ENCODE measurements around the gene GRIP2. TPM values are rescaled to one million over a fixed set of nuclear protein-coding genes. Genes with fewer than 3 reads are reported as not detected.

GRIP2 gene
- total RNA-seq, 2 experiments from 2014 or later, result not detected

DNA sequence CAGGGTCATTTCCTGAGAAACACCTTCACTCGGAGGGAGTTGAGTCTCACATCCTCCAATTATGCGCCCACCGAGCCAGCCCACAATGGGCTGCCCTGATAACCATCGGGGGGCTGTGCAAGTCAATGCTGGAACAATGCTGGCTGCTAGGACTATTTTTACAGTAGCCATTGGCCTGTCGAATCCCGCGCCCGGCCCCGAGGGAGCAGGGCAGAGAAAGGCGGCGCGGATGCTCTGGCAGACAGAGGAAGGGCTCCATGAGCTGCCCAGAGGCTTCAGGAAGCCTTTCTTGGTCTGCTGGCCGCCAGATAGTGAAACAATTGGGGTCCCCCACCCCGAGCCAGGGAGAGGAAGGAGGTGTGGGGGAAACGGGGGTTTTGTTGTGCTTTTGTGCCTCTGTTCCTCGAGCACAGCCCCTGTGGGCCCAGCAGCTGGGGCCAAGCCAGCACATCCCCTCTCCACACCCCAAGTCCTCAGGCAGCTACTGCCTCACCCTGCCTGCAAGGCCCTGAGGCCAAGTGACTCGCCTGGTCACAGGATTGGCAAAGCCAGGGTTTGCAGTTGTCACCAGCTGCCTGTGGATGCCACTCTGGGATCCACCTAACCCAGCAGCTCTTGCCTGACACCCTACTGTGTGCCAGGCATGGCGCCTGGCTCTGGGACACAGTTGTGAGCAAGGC, 98.8 kb downstream of the GRIP2 start:
- Mint-ChIP-seq H3K4me1 (ENCODE audit: low read depth) (peaks cover 21% of the 10 kb centered on the region), H3K36me3 (ENCODE audit: low read depth) (peaks cover 17% of the 10 kb centered on the region), H3K9me3 (no peaks in the 10 kb centered on the region), H3K27me3 (no peaks in the 10 kb centered on the region), H3K4me3 (no peak overlapping the region), H3K27ac (no peak overlapping the region)
- intact Hi-C loops (cut with micrococcal nuclease), result no loop called here
- ChIA-PET CTCF (interaction anchor here (0.9 kb wide), 1 partner anchor 27 kb away, joined by 3 read pairs; no protein-coding TSS in a partner anchor), POLR2A (interaction anchor here (1.3 to 1.6 kb wide), 2 partner anchors 8 to 10 kb away, joined by 5 to 8 read pairs; no protein-coding TSS in a partner anchor)
- TF ChIP-seq, protein P1, sequence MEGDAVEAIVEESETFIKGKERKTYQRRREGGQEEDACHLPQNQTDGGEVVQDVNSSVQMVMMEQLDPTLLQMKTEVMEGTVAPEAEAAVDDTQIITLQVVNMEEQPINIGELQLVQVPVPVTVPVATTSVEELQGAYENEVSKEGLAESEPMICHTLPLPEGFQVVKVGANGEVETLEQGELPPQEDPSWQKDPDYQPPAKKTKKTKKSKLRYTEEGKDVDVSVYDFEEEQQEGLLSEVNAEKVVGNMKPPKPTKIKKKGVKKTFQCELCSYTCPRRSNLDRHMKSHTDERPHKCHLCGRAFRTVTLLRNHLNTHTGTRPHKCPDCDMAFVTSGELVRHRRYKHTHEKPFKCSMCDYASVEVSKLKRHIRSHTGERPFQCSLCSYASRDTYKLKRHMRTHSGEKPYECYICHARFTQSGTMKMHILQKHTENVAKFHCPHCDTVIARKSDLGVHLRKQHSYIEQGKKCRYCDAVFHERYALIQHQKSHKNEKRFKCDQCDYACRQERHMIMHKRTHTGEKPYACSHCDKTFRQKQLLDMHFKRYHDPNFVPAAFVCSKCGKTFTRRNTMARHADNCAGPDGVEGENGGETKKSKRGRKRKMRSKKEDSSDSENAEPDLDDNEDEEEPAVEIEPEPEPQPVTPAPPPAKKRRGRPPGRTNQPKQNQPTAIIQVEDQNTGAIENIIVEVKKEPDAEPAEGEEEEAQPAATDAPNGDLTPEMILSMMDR (IDR thresholded peaks at IDR 0.05), result no peak
- DNase-seq (no peak), ATAC-seq (no peak)

DNA sequence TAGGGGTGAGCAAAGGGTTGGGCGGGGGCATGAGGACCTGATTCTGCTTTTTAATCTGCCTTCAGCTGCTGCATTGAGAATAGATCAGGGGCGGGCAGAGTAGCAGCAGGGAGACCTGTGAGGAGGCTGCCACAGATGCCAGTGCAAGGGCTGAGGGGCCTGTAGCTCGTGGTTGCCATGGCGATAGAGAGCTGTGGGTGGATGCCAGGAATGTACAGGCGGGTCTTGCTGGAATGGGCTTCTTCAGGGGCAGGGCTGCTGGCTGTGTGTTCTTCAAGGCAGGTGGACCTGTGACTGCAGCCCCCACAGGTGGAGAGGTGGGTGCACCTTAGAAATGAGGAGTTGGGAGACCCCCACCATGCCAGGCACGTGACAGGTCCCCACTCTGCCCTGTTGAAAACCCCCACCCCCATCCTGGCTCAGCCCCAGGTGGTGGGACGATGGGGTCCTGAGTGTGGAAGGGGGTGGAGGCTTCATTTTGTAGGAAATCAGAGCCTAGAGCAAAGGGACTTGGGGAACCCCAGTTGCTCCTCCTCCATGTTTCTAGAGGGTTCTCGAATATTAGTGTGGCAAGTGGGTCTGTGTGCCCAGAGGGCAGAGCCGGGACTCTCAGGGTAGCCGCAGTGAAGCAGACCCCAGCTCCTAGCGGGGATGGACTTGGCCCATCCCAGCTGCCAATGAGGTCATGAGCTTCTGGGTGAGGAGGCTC, 99.5 kb downstream of the GRIP2 start:
- DNase-seq (no peak), ATAC-seq (no peak)
- ChIA-PET POLR2A (interaction anchor here (1.0 to 1.6 kb wide), 3 partner anchors 7 to 9 kb away, joined by 3 to 8 read pairs (median 5); no protein-coding TSS in a partner anchor), CTCF (no interaction called here)
- no peak overlapping the region for H3K27ac Mint-ChIP-seq
- no peaks in the 10 kb centered on the region for H3K9me3 Mint-ChIP-seq
- intact Hi-C loops (cut with micrococcal nuclease), result no loop called here
- H3K27me3 Mint-ChIP-seq, result no peaks in the 10 kb centered on the region
- H3K36me3 Mint-ChIP-seq (ENCODE audit: low read depth), result peaks cover 11% of the 10 kb centered on the region
- TF ChIP-seq, protein P1 (IDR thresholded peaks at IDR 0.05), result no peak
- H3K4me3 Mint-ChIP-seq, result no peak overlapping the region
- H3K4me1 Mint-ChIP-seq (ENCODE audit: low read depth), result peaks cover 23% of the 10 kb centered on the region

DNA sequence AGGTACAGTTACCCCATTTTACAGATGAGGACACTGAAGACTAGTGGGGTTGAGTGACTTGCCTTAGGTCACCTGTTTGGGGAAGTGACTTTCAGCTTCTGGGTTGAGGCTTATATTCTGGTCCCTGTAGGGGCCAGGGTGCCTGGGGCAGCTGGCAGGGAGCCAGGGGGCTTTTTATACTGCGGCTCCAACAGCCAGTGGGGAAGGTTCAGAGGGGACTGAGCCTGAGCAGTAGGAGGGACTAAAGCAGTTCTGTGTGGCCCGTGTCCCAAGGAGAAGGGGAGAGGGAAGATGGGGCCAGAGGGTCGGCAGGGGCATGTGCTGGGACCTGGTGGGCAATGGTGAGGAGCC, 100.0 kb downstream of the GRIP2 start:
- Mint-ChIP-seq H3K4me1 (ENCODE audit: low read depth) (peaks cover 28% of the 10 kb centered on the region), H3K27ac (no peak overlapping the region)
- CTCF ChIA-PET, result no interaction called here

DNA sequence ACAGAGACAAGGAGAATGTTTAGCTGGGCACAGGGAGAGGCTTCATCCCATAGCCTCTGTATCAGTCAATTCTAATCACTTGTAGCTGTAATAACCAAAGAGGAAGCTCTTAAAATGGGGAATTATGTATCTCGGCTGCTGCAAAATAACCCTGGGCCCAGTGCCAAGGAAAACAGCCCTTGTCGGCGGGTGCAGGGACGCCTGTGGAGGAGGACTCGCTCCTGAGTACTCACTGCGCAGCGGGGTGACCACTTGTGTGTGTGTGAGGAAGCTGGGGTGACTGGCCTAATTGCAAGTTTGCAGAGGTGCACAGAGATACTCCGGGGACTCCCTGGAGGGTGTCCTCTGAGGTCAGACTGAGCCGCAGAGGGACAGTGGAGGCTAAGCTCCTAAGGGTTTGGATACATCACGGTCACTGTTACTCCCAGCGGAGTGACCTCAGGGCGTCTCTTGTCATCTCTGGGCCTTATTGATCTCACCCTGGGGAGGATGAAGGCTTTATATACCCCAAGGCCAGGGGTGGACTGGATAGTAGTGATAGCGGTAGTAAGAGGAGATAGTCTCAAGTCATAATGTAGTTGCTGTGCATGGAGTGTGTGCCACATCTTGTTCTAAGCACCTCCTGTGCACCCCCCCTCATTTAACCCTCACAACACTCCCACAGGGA, 100.5 kb downstream of the GRIP2 start:
- intact Hi-C loops (cut with micrococcal nuclease), result no loop called here
- DNase-seq (no peak), ATAC-seq (no peak)
- no peaks in the 10 kb centered on the region for H3K9me3 Mint-ChIP-seq
- peak overlapping the region; percentile 1 for H3K27ac Mint-ChIP-seq
- H3K4me3 Mint-ChIP-seq, result no peak overlapping the region
- ChIA-PET CTCF (interaction anchor here (1.0 to 1.2 kb wide), 2 partner anchors 29 to 179 kb away, joined by 3 to 4 read pairs; no protein-coding TSS in a partner anchor), POLR2A (interaction anchor here (0.6 to 1.6 kb wide), 2 partner anchors 15 to 35 kb away, joined by 3 to 5 read pairs; no protein-coding TSS in a partner anchor)
- H3K4me1 Mint-ChIP-seq (ENCODE audit: low read depth), result peaks cover 33% of the 10 kb centered on the region
- H3K27me3 Mint-ChIP-seq, result no peaks in the 10 kb centered on the region
- peaks cover 5% of the 10 kb centered on the region for H3K36me3 Mint-ChIP-seq (ENCODE audit: low read depth)
- TF ChIP-seq, protein P1 (IDR thresholded peaks at IDR 0.05), result no peak

More for the DNA sequence above, 100.0 kb downstream of the GRIP2 start:
- TF ChIP-seq, protein P1 (IDR thresholded peaks at IDR 0.05), result no peak
- Mint-ChIP-seq H3K27me3 (no peaks in the 10 kb centered on the region), H3K4me3 (no peak overlapping the region), H3K36me3 (ENCODE audit: low read depth) (peaks cover 5% of the 10 kb centered on the region), H3K9me3 (no peaks in the 10 kb centered on the region)
- no peak for DNase-seq
- no peak for ATAC-seq
- intact Hi-C loops (cut with micrococcal nuclease), result no loop called here
- POLR2A ChIA-PET, result interaction anchor here (1.0 to 1.6 kb wide), 2 partner anchors 9 to 16 kb away, joined by 3 to 5 read pairs; no protein-coding TSS in a partner anchor

Other genes starting within 250 kb of the GRIP2 start
- 10 to 100 TPM; 43.4 to 48.8 TPM for gene SLC6A6, start 137.7 kb downstream of the GRIP2 start, total RNA-seq
- gene CCDC174, start 111.4 kb upstream of the GRIP2 start, total RNA-seq, result 10 to 100 TPM; 14.2 to 16.2 TPM
- under 1 TPM; 0.20 to 0.23 TPM for gene C3orf20, start 134.8 kb upstream of the GRIP2 start, total RNA-seq

All from activated CD8-positive, alpha-beta T cell treated with anti-CD3 and anti-CD28 coated beads for 36 hours (primary cell).